Breast epithelium (tissue), 3 donors: ENCODE data around the gene DRD2.

Source experiments
- CTCF ChIP-seq, 3 donors: fragments of 450-650 bp; IDR thresholded peaks; one replicate each; pipeline ENCODE4 v1.5.1; 2016 to 2017; ENCODE audit warnings: antibody characterized with exemption in 3 of 3, mild to moderate bottlenecking in 3 of 3, moderate library complexity in 3 of 3
- POLR2A ChIP-seq: fragments of 450-650 bp; IDR thresholded peaks from one replicate; pipeline ENCODE4 v1.6.1; 2016; ENCODE audit warnings: antibody characterized with exemption, mild to moderate bottlenecking, moderate library complexity
- POLR2AphosphoS5 ChIP-seq, 3 donors: sonication (generic); formaldehyde crosslinking; IDR thresholded peaks; one replicate each; pipeline ENCODE4 v1.6.1; 2017; ENCODE audit warnings: antibody characterized with exemption in 3 of 3

GRCh38 chr11:113446938-113447337, 28.3 kb downstream of the DRD2 start:
- no peak for TF ChIP-seq POLR2A
- no peak for TF ChIP-seq CTCF (IDR thresholded peaks at IDR 0.05)
- TF ChIP-seq POLR2AphosphoS5 (IDR thresholded peaks at IDR 0.05) = no peak
